Tibial nerve (tissue), 3 donors: ENCODE measurements around the gene LSM7.
"Not testable (repeated sequence)": the region's sequence is repeated elsewhere in the genome, so short reads cannot be mapped to it uniquely, and the experiment has no call there.

Experiments
- POLR2A ChIP-seq, 2 donors: fragments of 450-650 bp; IDR thresholded peaks; one replicate each; pipeline ENCODE4 v1.6.1; 2017; ENCODE audit warnings: antibody characterized with exemption in 2 of 2, mild to moderate bottlenecking in 2 of 2, moderate library complexity in 2 of 2
- TF ChIP-seq, protein P1 (sequence below), 5 experiments: fragments of 200-600 bp in 3 of 5; fragments of 450-650 bp in 2 of 5; sonication (generic) in 3 of 5; IDR thresholded peaks; one replicate each; pipeline ENCODE4 v1.5.1; 2016 to 2019; ENCODE audit warnings: antibody characterized with exemption in 5 of 5, mild to moderate bottlenecking in 3 of 5, moderate library complexity in 2 of 5

GRCh38 chr19:2281265-2282061, 46.9 kb downstream of the LSM7 start:
- TF ChIP-seq, protein P1, sequence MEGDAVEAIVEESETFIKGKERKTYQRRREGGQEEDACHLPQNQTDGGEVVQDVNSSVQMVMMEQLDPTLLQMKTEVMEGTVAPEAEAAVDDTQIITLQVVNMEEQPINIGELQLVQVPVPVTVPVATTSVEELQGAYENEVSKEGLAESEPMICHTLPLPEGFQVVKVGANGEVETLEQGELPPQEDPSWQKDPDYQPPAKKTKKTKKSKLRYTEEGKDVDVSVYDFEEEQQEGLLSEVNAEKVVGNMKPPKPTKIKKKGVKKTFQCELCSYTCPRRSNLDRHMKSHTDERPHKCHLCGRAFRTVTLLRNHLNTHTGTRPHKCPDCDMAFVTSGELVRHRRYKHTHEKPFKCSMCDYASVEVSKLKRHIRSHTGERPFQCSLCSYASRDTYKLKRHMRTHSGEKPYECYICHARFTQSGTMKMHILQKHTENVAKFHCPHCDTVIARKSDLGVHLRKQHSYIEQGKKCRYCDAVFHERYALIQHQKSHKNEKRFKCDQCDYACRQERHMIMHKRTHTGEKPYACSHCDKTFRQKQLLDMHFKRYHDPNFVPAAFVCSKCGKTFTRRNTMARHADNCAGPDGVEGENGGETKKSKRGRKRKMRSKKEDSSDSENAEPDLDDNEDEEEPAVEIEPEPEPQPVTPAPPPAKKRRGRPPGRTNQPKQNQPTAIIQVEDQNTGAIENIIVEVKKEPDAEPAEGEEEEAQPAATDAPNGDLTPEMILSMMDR (IDR thresholded peaks at IDR 0.05), result not testable (repeated sequence)
- not testable (repeated sequence) for TF ChIP-seq POLR2A (IDR thresholded peaks at IDR 0.05)
